NCI-H460 (cell line): ENCODE measurements around the gene NEK7. TPM values are rescaled to one million over a fixed set of nuclear protein-coding genes. Genes with fewer than 3 reads are reported as not detected.
"Not testable (repeated sequence)": the region's sequence is repeated elsewhere in the genome, so short reads cannot be mapped to it uniquely, and the experiment has no call there.

Experiments used
- DNase-seq: peaks from one replicate; pipeline ENCODE4 v3.0.0-alpha.2; 2016; ENCODE audit warnings: low read depth; ENCODE audit errors: extremely low read depth
- total RNA-seq: library from RNA; depleted of rRNA; stranded (reverse); fragments of >200 nt; shearing (Covaris generic); gene quantifications from 2 replicates; pipeline ENCODE4 v1.2.3, GENCODE V29; 2014

NEK7 gene
- total RNA-seq, 1 experiment from 2014 or later: 183 TPM

GRCh38 chr1:198167436-198167934 lies 10.7 kb downstream of the NEK7 start:
- no peak for DNase-seq

GRCh38 chr1:198168227-198168626 lies 11.4 kb downstream of the NEK7 start:
- no peak for DNase-seq

GRCh38 chr1:198169672-198170071 lies 12.9 kb downstream of the NEK7 start:
- no peak for DNase-seq

GRCh38 chr1:198171667-198172540 lies 15.1 kb downstream of the NEK7 start:
- DNase-seq: no peak

- no peak for DNase-seq
Measured at GRCh38 chr1:198173832-198174231, 17.0 kb downstream of the NEK7 start.

GRCh38 chr1:198174297-198174696 lies 17.5 kb downstream of the NEK7 start:
- no peak for DNase-seq

GRCh38 chr1:198175423-198176170 lies 18.8 kb downstream of the NEK7 start:
- DNase-seq: no peak

- DNase-seq: no peak
Measured at GRCh38 chr1:198176179-198176578, 19.4 kb downstream of the NEK7 start.

- DNase-seq: no peak
Measured at GRCh38 chr1:198177546-198177945, 20.7 kb downstream of the NEK7 start.

GRCh38 chr1:198178615-198179014 lies 21.8 kb downstream of the NEK7 start:
- DNase-seq: no peak

- no peak for DNase-seq
Measured at GRCh38 chr1:198179556-198179981, 22.8 kb downstream of the NEK7 start.

- no peak for DNase-seq
Measured at GRCh38 chr1:198183605-198184004, 26.8 kb downstream of the NEK7 start.

- DNase-seq: no peak
Measured at GRCh38 chr1:198184516-198184915, 27.7 kb downstream of the NEK7 start.

- DNase-seq: no peak
Measured at GRCh38 chr1:198185146-198185545, 28.3 kb downstream of the NEK7 start.

GRCh38 chr1:198185759-198186158 lies 29.0 kb downstream of the NEK7 start:
- no peak for DNase-seq

GRCh38 chr1:198186916-198187580 lies 30.2 kb downstream of the NEK7 start:
- no peak for DNase-seq

- DNase-seq: no peak
Measured at GRCh38 chr1:198187973-198188588, 31.3 kb downstream of the NEK7 start.

- no peak for DNase-seq
Measured at GRCh38 chr1:198191117-198191516, 34.3 kb downstream of the NEK7 start.

- DNase-seq: not testable (repeated sequence)
Measured at GRCh38 chr1:198193871-198194270, 37.1 kb downstream of the NEK7 start.

- DNase-seq: no peak
Measured at GRCh38 chr1:198196630-198197029, 39.8 kb downstream of the NEK7 start.

- DNase-seq: no peak
Measured at GRCh38 chr1:198197285-198197684, 40.5 kb downstream of the NEK7 start.
